HG03064 (cell line): ENCODE results near the gene VPREB1.
"Not testable (repeated sequence)": the region's sequence is repeated elsewhere in the genome, so short reads cannot be mapped to it uniquely, and the experiment has no call there.

Source experiments
- ATAC-seq: cut with Tn5 transposase; IDR thresholded peaks from one replicate; pipeline ENCODE4 v1.9.1; 2021; ENCODE audit warnings: low read depth; ENCODE audit not compliant: unreplicated experiment

Gene VPREB1

DNA sequence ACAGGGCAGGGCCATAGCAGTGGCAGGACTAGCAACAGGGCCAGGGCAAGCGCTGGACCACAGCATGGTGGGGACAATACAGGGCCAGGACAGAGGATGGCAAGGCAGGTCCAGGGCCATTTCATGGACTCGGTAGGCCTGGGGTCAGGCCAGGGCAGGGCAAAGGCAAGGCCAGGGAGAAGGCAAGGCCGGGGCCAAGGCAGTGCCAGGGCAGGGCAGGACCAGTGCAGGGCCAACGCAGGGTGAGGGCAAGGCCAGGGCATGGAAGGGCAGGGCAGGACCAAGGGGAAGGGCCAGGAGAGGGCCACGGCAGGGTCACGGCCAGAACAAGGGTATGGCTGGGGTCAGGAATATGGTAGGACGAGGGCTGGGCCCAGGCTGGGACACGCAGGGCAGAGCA is 45.1 kb downstream of the VPREB1 start:
- not testable (repeated sequence) for ATAC-seq

DNA sequence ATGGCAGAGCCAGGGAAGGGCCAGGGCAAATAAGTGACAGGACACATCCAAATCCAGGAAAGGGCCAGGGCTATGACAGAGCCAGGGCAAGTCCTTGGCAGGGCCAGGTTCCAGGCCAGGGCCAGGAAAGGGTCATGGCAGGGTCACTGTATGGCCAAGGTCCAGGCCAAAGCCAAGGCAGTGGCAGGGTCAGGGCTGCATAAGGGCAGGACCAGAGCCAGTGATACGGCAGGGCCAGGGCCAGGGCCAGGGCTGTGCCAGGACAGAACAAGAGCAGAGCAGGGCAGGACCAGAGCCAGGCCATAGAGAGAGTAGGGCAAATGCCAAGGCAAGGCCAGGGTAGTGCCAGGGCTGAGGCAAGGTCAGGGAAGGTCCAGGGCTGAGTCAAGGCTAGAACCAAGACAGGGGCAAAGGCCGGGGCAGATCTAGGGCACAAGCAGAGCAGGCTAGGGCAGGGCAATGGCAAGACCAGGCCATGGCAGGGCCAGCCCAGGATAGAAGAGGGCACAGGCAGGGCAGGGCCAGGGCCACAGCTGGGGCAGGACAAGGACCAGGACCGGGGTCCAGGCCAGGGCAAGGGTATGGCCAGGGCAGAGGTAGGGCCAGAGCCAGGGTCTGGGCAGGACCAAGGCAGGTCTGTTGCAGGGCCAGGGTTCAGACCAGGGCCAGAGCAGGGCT is 46.7 kb downstream of the VPREB1 start:
- not testable (repeated sequence) for ATAC-seq

DNA sequence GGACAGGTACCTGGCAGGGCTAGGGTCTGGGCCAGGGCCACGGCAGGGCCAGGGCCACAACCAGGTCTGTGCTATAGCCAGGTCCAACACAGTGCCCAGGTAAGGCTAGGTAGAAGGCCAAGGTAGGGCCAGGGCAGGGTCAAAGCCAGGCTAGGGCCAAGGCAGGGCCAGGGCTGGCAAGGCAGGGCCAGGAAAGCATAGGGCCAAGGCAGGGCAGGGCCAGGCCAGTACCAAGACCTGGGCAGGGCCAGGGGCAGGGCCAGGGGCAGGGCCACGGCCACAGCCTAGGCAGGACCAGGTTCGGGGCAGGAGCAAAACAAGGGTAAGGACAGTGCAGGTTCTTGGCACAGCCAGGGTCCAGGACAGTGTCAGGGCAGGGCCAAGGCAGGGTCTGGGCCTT is 48.1 kb downstream of the VPREB1 start:
- not testable (repeated sequence) for ATAC-seq

DNA sequence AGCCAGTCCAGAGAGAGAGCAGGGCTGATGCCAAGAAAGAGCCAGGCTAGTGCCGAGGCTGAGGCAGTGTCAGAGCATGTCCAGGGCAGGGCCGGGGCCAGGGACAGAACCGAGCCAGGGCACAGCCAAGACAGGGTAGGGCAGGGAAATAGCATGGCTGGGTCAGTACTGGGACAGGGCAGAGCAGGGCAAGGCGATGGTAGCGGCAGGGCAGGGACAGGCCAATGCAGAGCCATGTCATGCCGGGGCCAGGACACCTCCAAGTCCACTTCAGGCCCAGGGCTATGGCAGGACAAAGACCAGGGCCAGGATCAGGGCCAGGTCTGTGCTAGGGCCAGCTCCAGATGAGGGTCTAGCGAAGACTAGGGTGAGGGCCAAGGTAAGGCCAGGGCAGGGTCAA is 48.9 kb downstream of the VPREB1 start:
- ATAC-seq, result not testable (repeated sequence)

DNA sequence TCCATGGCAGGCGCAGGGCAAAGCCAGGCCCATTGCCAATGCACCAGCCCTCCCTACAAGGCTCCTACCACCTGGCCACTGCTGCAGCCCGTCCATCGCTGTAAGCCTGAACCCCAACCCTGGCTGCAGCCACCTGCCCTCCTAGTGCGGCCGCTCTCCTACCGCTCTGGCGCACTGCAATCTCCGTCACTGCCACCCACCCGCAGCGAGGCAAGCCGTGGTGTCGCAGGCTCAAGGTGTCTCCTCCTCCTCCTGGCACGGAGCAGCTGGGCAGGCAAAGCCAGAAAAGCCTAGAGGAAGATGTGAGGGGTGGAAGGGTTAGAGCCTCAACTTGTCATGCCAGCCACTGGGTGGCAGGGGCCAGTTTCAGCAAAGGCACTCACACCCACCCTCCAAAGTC is 50.1 kb downstream of the VPREB1 start:
- ATAC-seq, result not testable (repeated sequence)
